K562 (cell line): ENCODE measurements around the gene MMP17. TPM values are rescaled to one million over a fixed set of nuclear protein-coding genes. Genes with fewer than 3 reads are reported as not detected.

Experiments
- PTTG1 ChIP-seq: fragments of 450-650 bp; IDR thresholded peaks from 2 replicates; pipeline ENCODE4 v1.6.1; 2016; ENCODE audit warnings: low read depth, mild to moderate bottlenecking, missing genetic modification characterization, missing compliant biosample characterization
- RBM22 ChIP-seq: fragments of 200-400 bp; formaldehyde crosslinking; IDR thresholded peaks from 2 replicates; pipeline ENCODE4 v1.6.1; 2018; ENCODE audit warnings: low read length, low read depth; ENCODE audit not compliant: poor library complexity, severe bottlenecking
- RFX5 ChIP-seq: IDR thresholded peaks from 2 replicates; pipeline ENCODE4 v1.6.1; 2011; ENCODE audit warnings: low read depth, mild to moderate bottlenecking, improper control_type of control experiment, low read length
- ZNF282 ChIP-seq: sonication (generic); formaldehyde crosslinking; IDR thresholded peaks from 2 replicates; pipeline ENCODE4 v1.8.1; 2023; ENCODE audit warnings: missing genetic modification reagents
- ZNF830 ChIP-seq: fragments of 250-450 bp; sonication (Bioruptor Pico); IDR thresholded peaks from 2 replicates; pipeline ENCODE4 v1.5.0; 2021; ENCODE audit warnings: mild to moderate bottlenecking
- polyA plus RNA-seq, 8 experiments: library from polyadenylated mRNA; depleted of rRNA in 4 of 8; stranded (reverse) in 5 of 8; unstranded in 3 of 8; fragments of >200 nt; fragmentation: Nextera tagmentation in 2 of 8; fragmentation: Illumina TruSeq in 1 of 8; extraction: Ambion mirVana in 2 of 8; extraction: Trizol in 1 of 8; gene quantifications; 2 replicates each; pipeline versions ENCODE4 v1.2.1 to v1.2.3, GENCODE V29; 2011 to 2014; ENCODE audit warnings: inconsistent platforms in 1 of 8, missing spikeins in 1 of 8
- total RNA-seq, 7 experiments: library from RNA; depleted of rRNA in 6 of 7; stranded (reverse); fragments of >200 nt in 6 of 7; fragmentation: Illumina TruSeq in 2 of 7; extraction: Trizol in 2 of 7; gene quantifications; 2 replicates each; pipeline versions ENCODE4 v1.2.1 to v1.2.3, GENCODE V29; 2011 to 2021; ENCODE audit warnings: low replicate concordance in 1 of 7
- TF ChIP-seq, protein P1 (sequence below): fragments of 450-650 bp; IDR thresholded peaks from 2 replicates; pipeline ENCODE4 v1.6.1; 2016
- TF ChIP-seq, protein P2 (sequence below): fragments of 450-650 bp; IDR thresholded peaks from 2 replicates; pipeline ENCODE4 v1.6.1; 2016; ENCODE audit warnings: low read depth

MMP17 gene
- total and polyA plus RNA-seq, 9 of the 15 experiments (the other 6 are each of a cell fraction or from before 2014, with no cell fraction given): 1.1 to 21.2 (median 17.1) TPM; not detected in 2

DNA sequence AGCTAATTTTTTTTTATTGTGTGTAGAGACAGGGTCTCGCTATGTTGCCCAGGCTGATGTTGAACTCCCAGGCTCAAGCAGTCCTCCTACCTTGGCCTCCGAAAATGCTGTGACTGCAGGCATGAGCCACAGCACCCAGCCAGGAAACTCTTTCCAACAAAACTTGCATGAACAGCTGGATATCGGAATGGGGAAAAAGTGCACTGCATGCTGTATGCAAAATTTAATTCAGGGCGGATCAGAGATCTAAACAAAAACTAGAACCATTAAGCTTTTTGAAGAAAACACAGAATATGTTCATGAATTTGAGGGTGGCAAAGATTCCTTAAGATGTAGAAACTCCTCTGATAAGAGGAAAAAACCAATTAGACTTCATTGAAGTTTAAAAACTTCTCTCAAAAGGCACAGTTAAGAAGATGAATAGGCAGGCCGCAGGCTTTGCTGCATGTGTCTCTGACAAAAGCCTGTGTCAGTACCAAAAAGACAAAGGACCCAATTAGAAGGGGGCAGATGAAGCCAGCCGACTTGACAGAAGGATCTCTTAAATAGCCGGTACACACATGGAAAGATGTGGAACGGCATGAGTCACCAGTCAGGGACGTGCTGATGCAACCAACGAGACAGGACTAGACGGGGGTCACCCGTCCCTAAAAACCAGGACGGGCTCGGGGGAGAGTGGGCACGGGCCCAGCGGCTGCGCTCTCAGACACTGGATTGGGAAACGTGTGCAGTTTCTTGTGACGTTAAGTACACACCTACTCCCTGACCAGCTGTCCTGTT, 34.8 kb upstream of the MMP17 start (continued):
- no peak for TF ChIP-seq RBM22
- no peak for TF ChIP-seq PTTG1 (tag)
- TF ChIP-seq, protein P1, sequence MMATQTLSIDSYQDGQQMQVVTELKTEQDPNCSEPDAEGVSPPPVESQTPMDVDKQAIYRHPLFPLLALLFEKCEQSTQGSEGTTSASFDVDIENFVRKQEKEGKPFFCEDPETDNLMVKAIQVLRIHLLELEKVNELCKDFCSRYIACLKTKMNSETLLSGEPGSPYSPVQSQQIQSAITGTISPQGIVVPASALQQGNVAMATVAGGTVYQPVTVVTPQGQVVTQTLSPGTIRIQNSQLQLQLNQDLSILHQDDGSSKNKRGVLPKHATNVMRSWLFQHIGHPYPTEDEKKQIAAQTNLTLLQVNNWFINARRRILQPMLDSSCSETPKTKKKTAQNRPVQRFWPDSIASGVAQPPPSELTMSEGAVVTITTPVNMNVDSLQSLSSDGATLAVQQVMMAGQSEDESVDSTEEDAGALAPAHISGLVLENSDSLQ: no peak
- no peak for TF ChIP-seq ZNF282 (CRISPR knock-in tag)
- no peak for TF ChIP-seq RFX5
- TF ChIP-seq, protein P2, sequence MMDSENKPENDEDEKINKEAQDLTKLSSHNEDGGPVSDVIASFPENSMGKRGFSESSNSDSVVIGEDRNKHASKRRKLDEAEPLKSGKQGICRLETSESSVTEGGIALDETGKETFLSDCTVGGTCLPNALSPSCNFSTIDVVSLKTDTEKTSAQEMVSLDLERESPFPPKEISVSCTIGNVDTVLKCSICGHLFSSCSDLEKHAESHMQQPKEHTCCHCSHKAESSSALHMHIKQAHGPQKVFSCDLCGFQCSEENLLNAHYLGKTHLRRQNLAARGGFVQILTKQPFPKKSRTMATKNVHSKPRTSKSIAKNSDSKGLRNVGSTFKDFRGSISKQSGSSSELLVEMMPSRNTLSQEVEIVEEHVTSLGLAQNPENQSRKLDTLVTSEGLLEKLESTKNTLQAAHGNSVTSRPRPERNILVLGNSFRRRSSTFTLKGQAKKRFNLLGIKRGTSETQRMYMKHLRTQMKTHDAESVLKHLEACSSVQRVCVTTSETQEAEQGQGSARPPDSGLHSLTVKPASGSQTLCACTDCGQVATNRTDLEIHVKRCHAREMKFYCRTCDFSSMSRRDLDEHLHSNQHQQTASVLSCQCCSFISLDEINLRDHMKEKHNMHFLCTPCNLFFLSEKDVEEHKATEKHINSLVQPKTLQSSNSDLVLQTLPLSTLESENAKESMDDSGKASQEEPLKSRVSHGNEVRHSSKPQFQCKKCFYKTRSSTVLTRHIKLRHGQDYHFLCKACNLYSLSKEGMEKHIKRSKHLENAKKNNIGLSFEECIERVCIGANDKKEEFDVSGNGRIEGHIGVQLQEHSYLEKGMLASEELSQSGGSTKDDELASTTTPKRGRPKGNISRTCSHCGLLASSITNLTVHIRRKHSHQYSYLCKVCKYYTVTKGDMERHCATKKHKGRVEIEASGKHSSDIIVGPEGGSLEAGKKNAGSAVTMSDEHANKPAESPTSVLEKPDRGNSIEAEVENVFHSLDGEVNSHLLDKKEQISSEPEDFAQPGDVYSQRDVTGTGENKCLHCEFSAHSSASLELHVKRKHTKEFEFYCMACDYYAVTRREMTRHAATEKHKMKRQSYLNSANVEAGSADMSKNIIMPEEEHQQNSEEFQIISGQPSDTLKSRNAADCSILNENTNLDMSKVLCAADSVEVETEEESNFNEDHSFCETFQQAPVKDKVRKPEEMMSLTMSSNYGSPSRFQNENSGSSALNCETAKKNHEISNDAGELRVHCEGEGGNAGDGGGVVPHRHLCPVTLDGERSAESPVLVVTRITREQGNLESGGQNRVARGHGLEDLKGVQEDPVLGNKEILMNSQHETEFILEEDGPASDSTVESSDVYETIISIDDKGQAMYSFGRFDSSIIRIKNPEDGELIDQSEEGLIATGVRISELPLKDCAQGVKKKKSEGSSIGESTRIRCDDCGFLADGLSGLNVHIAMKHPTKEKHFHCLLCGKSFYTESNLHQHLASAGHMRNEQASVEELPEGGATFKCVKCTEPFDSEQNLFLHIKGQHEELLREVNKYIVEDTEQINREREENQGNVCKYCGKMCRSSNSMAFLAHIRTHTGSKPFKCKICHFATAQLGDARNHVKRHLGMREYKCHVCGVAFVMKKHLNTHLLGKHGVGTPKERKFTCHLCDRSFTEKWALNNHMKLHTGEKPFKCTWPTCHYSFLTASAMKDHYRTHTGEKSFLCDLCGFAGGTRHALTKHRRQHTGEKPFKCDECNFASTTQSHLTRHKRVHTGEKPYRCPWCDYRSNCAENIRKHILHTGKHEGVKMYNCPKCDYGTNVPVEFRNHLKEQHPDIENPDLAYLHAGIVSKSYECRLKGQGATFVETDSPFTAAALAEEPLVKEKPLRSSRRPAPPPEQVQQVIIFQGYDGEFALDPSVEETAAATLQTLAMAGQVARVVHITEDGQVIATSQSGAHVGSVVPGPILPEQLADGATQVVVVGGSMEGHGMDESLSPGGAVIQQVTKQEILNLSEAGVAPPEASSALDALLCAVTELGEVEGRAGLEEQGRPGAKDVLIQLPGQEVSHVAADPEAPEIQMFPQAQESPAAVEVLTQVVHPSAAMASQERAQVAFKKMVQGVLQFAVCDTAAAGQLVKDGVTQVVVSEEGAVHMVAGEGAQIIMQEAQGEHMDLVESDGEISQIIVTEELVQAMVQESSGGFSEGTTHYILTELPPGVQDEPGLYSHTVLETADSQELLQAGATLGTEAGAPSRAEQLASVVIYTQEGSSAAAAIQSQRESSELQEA: no peak
- TF ChIP-seq ZNF830 (CRISPR knock-in tag): no peak
